Activated CD8-positive, alpha-beta T cell treated with anti-CD3 and anti-CD28 coated beads for 36 hours (primary cell): ENCODE measurements around the gene THADA. TPM values are rescaled to one million over a fixed set of nuclear protein-coding genes. Genes with fewer than 3 reads are reported as not detected.

Experiments used
- ATAC-seq: fragments of 200-7000 bp; cut with Tn5 transposase; one replicate; pipeline ENCODE4 v1.10.0; 2021; ENCODE audit warnings: mild to moderate bottlenecking, moderate library complexity
- CTCF ChIA-PET: fragments of 350-600 bp; sonication (Branson Sonifier 250); formaldehyde crosslinking; loops from one replicate; lab custom pipeline; 2021; ENCODE audit warnings: antibody characterized with exemption; lab: Charles Lee
- POLR2A ChIA-PET: fragments of 350-600 bp; sonication (Branson Sonifier 250); formaldehyde crosslinking; loops from one replicate; lab custom pipeline; 2021; ENCODE audit warnings: antibody characterized with exemption; lab: Charles Lee
- DNase-seq: peaks from one replicate; pipeline ENCODE4 v3.0.0-alpha.2; 2020
- H3K27ac Mint-ChIP-seq: one replicate; pipeline ENCODE4 v1.8.0; 2021; ENCODE audit warnings: mild to moderate bottlenecking, mixed read lengths
- H3K27me3 Mint-ChIP-seq: one replicate; pipeline ENCODE4 v1.8.0; 2021; ENCODE audit warnings: mixed read lengths
- H3K36me3 Mint-ChIP-seq: one replicate; pipeline ENCODE4 v1.8.0; 2021; ENCODE audit warnings: low read depth, mixed read lengths
- H3K4me1 Mint-ChIP-seq: one replicate; pipeline ENCODE4 v1.8.0; 2021; ENCODE audit warnings: low read depth, mixed read lengths
- H3K4me3 Mint-ChIP-seq: one replicate; pipeline ENCODE4 v1.8.0; 2021; ENCODE audit warnings: mild to moderate bottlenecking, moderate library complexity, mixed read lengths
- H3K9me3 Mint-ChIP-seq: one replicate; pipeline ENCODE4 v1.8.0; 2021; ENCODE audit warnings: mixed read lengths
- CTCF ChIP-seq: fragments of 200-600 bp; IDR thresholded peaks from one replicate; pipeline ENCODE4 v1.8.0; 2022; ENCODE audit warnings: antibody characterized with exemption, mild to moderate bottlenecking
- intact Hi-C: fragments of 100-400 bp; cut with micrococcal nuclease; formaldehyde crosslinking; loops from one replicate; pipeline ENCODE4 v1.10.0; 2022
- total RNA-seq, 2 experiments: library from RNA; stranded (reverse); gene quantifications; one replicate each; pipeline ENCODE4 v1.2.3, GENCODE V29; 2021

Gene THADA
- total RNA-seq, 2 experiments from 2014 or later: 31.3 to 31.6 TPM

GRCh38 chr2:43436431-43436830 lies 159.4 kb downstream of the THADA start:
- Mint-ChIP-seq H3K27ac (no peak overlapping the region), H3K9me3 (no peaks in the 10 kb centered on the region), H3K27me3 (no peaks in the 10 kb centered on the region), H3K4me1 (no peaks in the 10 kb centered on the region), H3K4me3 (no peak overlapping the region), H3K36me3 (peaks cover 8% of the 10 kb centered on the region)
- ATAC-seq: no peak
- DNase-seq: no peak
- intact Hi-C loops: no loop called here
- CTCF ChIA-PET: no interaction called here
- POLR2A ChIA-PET: interaction anchor here (1.0 kb wide), 1 partner anchor 19 kb away, joined by 3 read pairs; no protein-coding TSS in a partner anchor
- TF ChIP-seq CTCF: no peak

- Mint-ChIP-seq H3K36me3 (peaks cover 11% of the 10 kb centered on the region), H3K4me3 (no peak overlapping the region), H3K27ac (no peak overlapping the region), H3K4me1 (peaks cover 2% of the 10 kb centered on the region), H3K27me3 (no peaks in the 10 kb centered on the region), H3K9me3 (no peaks in the 10 kb centered on the region)
- TF ChIP-seq CTCF: no peak
- DNase-seq: no peak
- CTCF ChIA-PET: interaction anchor here (1.2 kb wide), 1 partner anchor 9 kb away, joined by 3 read pairs; no protein-coding TSS in a partner anchor
- POLR2A ChIA-PET: no interaction called here
- ATAC-seq: no peak
- intact Hi-C loops: no loop called here
These were observed 160.1 kb downstream of the THADA start for GRCh38 chr2:43435746-43436145.

GRCh38 chr2:43430489-43430888 lies 165.3 kb downstream of the THADA start:
- ChIA-PET CTCF (interaction anchor here (1.0 kb wide), 1 partner anchor 11 kb away, joined by 3 read pairs; no protein-coding TSS in a partner anchor), POLR2A (no interaction called here)
- no peak for TF ChIP-seq CTCF
- H3K9me3 Mint-ChIP-seq: no peaks in the 10 kb centered on the region
- DNase-seq (no peak), ATAC-seq (no peak)
- H3K36me3 Mint-ChIP-seq: peaks cover 30% of the 10 kb centered on the region
- no peak overlapping the region for H3K4me3 Mint-ChIP-seq
- intact Hi-C loops: no loop called here
- H3K4me1 Mint-ChIP-seq: peaks cover 25% of the 10 kb centered on the region
- no peak overlapping the region for H3K27ac Mint-ChIP-seq
- H3K27me3 Mint-ChIP-seq: no peaks in the 10 kb centered on the region

GRCh38 chr2:43429369-43429768 lies 166.5 kb downstream of the THADA start:
- no peak for DNase-seq
- no peaks in the 10 kb centered on the region for H3K27me3 Mint-ChIP-seq
- CTCF ChIA-PET: interaction anchor here (1.0 kb wide), 1 partner anchor 12 kb away, joined by 3 read pairs; no protein-coding TSS in a partner anchor
- intact Hi-C loops: loop anchor here (5.0 kb wide), 1 partner anchor 302 kb away; no protein-coding TSS in a partner anchor
- peaks cover 36% of the 10 kb centered on the region for H3K4me1 Mint-ChIP-seq
- no peaks in the 10 kb centered on the region for H3K9me3 Mint-ChIP-seq
- peaks cover 34% of the 10 kb centered on the region for H3K36me3 Mint-ChIP-seq
- ATAC-seq: no peak
- POLR2A ChIA-PET: no interaction called here
- no peak overlapping the region for H3K27ac Mint-ChIP-seq
- no peak overlapping the region for H3K4me3 Mint-ChIP-seq
- TF ChIP-seq CTCF: no peak

- ATAC-seq (no peak), DNase-seq (no peak)
- Mint-ChIP-seq H3K36me3 (peaks cover 33% of the 10 kb centered on the region), H3K9me3 (no peaks in the 10 kb centered on the region), H3K27me3 (no peaks in the 10 kb centered on the region), H3K27ac (peak overlapping the region; percentile 53), H3K4me1 (peaks cover 45% of the 10 kb centered on the region), H3K4me3 (no peak overlapping the region)
- intact Hi-C loops: loop anchor here (5.0 kb wide), 1 partner anchor 300 kb away; no protein-coding TSS in a partner anchor
- POLR2A ChIA-PET: interaction anchor here (0.6 kb wide), 1 partner anchor 34 kb away, joined by 3 read pairs; no protein-coding TSS in a partner anchor
- no peak for TF ChIP-seq CTCF
- CTCF ChIA-PET: interaction anchor here (0.9 to 1.6 kb wide), 5 partner anchors 8 to 134 kb away, joined by 3 to 5 read pairs (median 4); no protein-coding TSS in a partner anchor
These were observed 168.8 kb downstream of the THADA start for GRCh38 chr2:43427032-43427424.
